K562 (cell line): ENCODE results near the gene GPR15LG. TPM values are rescaled to one million over a fixed set of nuclear protein-coding genes. Genes with fewer than 3 reads are reported as not detected.
A peak's percentile ranks its signal among the peaks of the same experiment; 100 is the strongest.

Experiments used
- ATAC-seq: fragments of 200-7000 bp; cut with Tn5 transposase; 3 replicates; pipeline ENCODE4 v1.9.1; 2020; ENCODE audit warnings: moderate library complexity
- BruUV-seq: library from RNA; stranded (reverse); fragments of 400-500 nt; replicated peaks from 2 replicates; lab custom pipeline; 2021; lab: Mats Ljungman, UMichigan
- CTCF ChIA-PET: fragments of 300-600 bp; formaldehyde crosslinking; extraction: SDS; loops from one replicate; lab custom pipeline; 2021; ENCODE audit warnings: low intra/inter-chr PET ratio; lab: Yijun Ruan, JAX
- POLR2A ChIA-PET: fragments of 300-600, 350-650 bp; sonication (Branson Sonifier 250); formaldehyde crosslinking; extraction: SDS; loops from one replicate; lab custom pipeline; 2021; ENCODE audit warnings: antibody characterized with exemption, inconsistent platforms; lab: Yijun Ruan, JAX
- DNase-seq, 4 experiments: peaks; one replicate each; pipeline versions ENCODE4 v3.0.0 to v3.0.0-alpha.2; 2011 to 2018; ENCODE audit warnings: low spot score in 3 of 4, mixed read lengths in 3 of 4; ENCODE audit errors: extremely low read depth in 1 of 4
- FAIRE-seq: peaks from 2 replicates; lab custom pipeline; 2011; peaks lifted over from hg19 to GRCh38; lab: Jason Lieb, UNC
- H2AFZ ChIP-seq: 2 replicates; pipeline ENCODE4 v1.6.0; 2011; ENCODE audit warnings: low read depth, low read length, control low read depth, inconsistent platforms
- H3K27ac ChIP-seq: fragments of 200-600 bp; 3 replicates; pipeline ENCODE4 v1.8.0; 2011; ENCODE audit warnings: low read depth, mild to moderate bottlenecking, control low read depth, inconsistent platforms, low read length, moderate library complexity, mixed read lengths; ENCODE audit errors: extremely low read depth
- H3K27me3 ChIP-seq, 2 experiments: fragments of 300-600 bp in 1 of 2; 2 replicates in 1 of 2; 3 replicates in 1 of 2; pipeline versions ENCODE4 v1.6.0 to v1.8.0; 2011; ENCODE audit warnings: inconsistent platforms in 2 of 2, low read length in 2 of 2, mild to moderate bottlenecking in 1 of 2, mixed read lengths in 1 of 2, moderate library complexity in 1 of 2; ENCODE audit not compliant: control insufficient read depth in 2 of 2, insufficient read depth in 2 of 2
- H3K36me3 ChIP-seq: fragments of 300-600 bp; 3 replicates; pipeline ENCODE4 v1.8.0; 2011; ENCODE audit warnings: mild to moderate bottlenecking, low read length, inconsistent platforms; ENCODE audit not compliant: control insufficient read depth, insufficient read depth
- H3K4me1 ChIP-seq, 2 experiments: fragments of 200-600 bp in 1 of 2; replicated peaks in 1 of 2; 2 replicates in 1 of 2; 3 replicates in 1 of 2; pipeline versions ENCODE4 v1.5.1 to v1.8.0; 2011; ENCODE audit warnings: inconsistent platforms in 2 of 2, low read length in 2 of 2, mild to moderate bottlenecking in 1 of 2, mixed read lengths in 1 of 2, moderate library complexity in 1 of 2; ENCODE audit not compliant: control insufficient read depth in 2 of 2, insufficient read depth in 2 of 2
- H3K4me2 ChIP-seq: 2 replicates; pipeline ENCODE4 v1.6.1; 2011; ENCODE audit warnings: low read length, control low read depth, inconsistent platforms, mixed read lengths; ENCODE audit not compliant: insufficient read depth
- H3K4me3 ChIP-seq: fragments of 200-600 bp; sonication (generic), shearing (Covaris generic); 2 replicates; pipeline ENCODE4 v1.5.1; 2016; ENCODE audit warnings: control low read depth, inconsistent platforms
- H3K79me2 ChIP-seq: fragments of 200-600 bp; 3 replicates; pipeline ENCODE4 v1.8.0; 2011; ENCODE audit warnings: low read length, inconsistent platforms; ENCODE audit not compliant: control insufficient read depth, insufficient read depth
- H3K9ac ChIP-seq, 2 experiments: 2 replicates each; pipeline versions ENCODE4 v1.6.0 to v1.6.1; 2011; ENCODE audit warnings: low read depth in 2 of 2, low read length in 2 of 2, control low read depth in 1 of 2, inconsistent platforms in 1 of 2, mild to moderate bottlenecking in 1 of 2, mixed read lengths in 1 of 2; ENCODE audit not compliant: insufficient read depth in 1 of 2
- H3K9me1 ChIP-seq: one replicate; pipeline ENCODE4 v1.6.0; 2011; ENCODE audit warnings: inconsistent platforms, mild to moderate bottlenecking, low read length, moderate library complexity; ENCODE audit not compliant: control insufficient read depth, insufficient read depth
- H3K9me3 ChIP-seq: replicated peaks from 2 replicates; pipeline ENCODE4 v1.5.1; 2011; ENCODE audit warnings: low read depth, low read length, inconsistent platforms; ENCODE audit not compliant: control insufficient read depth, insufficient read depth
- H4K20me1 ChIP-seq: replicated peaks from 2 replicates; pipeline ENCODE4 v1.6.1; 2011; ENCODE audit warnings: low read length, inconsistent platforms, mixed read lengths; ENCODE audit not compliant: control insufficient read depth, insufficient read depth
- GTF2F1 ChIP-seq: IDR thresholded peaks from 2 replicates; pipeline ENCODE4 v1.6.1; 2011; ENCODE audit warnings: low read depth, low read length, improper control_type of control experiment
- HNRNPK ChIP-seq: fragments of 200-400 bp; formaldehyde crosslinking; IDR thresholded peaks from one replicate; pipeline ENCODE4 v1.6.1; 2018; ENCODE audit warnings: mild to moderate bottlenecking, low read depth, low read length; ENCODE audit not compliant: poor library complexity, severe bottlenecking
- LARP7 ChIP-seq: fragments of 450-650 bp; IDR thresholded peaks from 2 replicates; pipeline ENCODE4 v1.6.1; 2016
- MAFG ChIP-seq: fragments of 450-650 bp; conservative IDR thresholded peaks from 2 replicates; pipeline ENCODE4 v1.6.1; 2016; ENCODE audit warnings: missing genetic modification characterization, missing compliant biosample characterization
- MCM5 ChIP-seq: fragments of 450-650 bp; IDR thresholded peaks from 2 replicates; pipeline ENCODE4 v1.6.1; 2016; ENCODE audit warnings: low read depth
- NFIX ChIP-seq: fragments of 250-450 bp; sonication (Bioruptor Pico); IDR thresholded peaks from 2 replicates; pipeline ENCODE4 v1.4.0; 2020; ENCODE audit warnings: low read depth, mild to moderate bottlenecking, moderate library complexity
- PRMT5 ChIP-seq: sonication (generic); formaldehyde crosslinking; IDR thresholded peaks from 2 replicates; pipeline ENCODE4 v1.5.0; 2020; ENCODE audit warnings: missing genetic modification reagents
- SREBF1 ChIP-seq: fragments of 150-350 bp; IDR thresholded peaks from 2 replicates; pipeline ENCODE4 v1.6.1; 2014; ENCODE audit warnings: antibody characterized with exemption, low read depth, low read length, borderline replicate concordance
- XRCC3 ChIP-seq: fragments of 450-650 bp; IDR thresholded peaks from 2 replicates; pipeline ENCODE4 v1.6.1; 2017; ENCODE audit warnings: mild to moderate bottlenecking, moderate library complexity
- ZNF551 ChIP-seq: fragments of 250-450 bp; sonication (Bioruptor Pico); IDR thresholded peaks from 2 replicates; pipeline ENCODE4 v1.5.0; 2021; ENCODE audit warnings: mild to moderate bottlenecking, moderate library complexity
- ZNF764 ChIP-seq: fragments of 250-450 bp; sonication (Bioruptor Pico); IDR thresholded peaks from 2 replicates; pipeline ENCODE4 v1.4.0; 2020; ENCODE audit warnings: low read depth, mild to moderate bottlenecking, moderate library complexity
- ZNF766 ChIP-seq: fragments of 200-800 bp; sonication (Bioruptor generic); conservative IDR thresholded peaks from 2 replicates; pipeline ENCODE4 v1.6.1; 2016; ENCODE audit warnings: missing genetic modification characterization, missing compliant biosample characterization
- WGBS: fragments of 100-300 bp; shearing (Covaris generic); methylation state at CpG from one replicate; pipeline ENCODE4 v1.1.6; 2016; ENCODE audit warnings: low coverage, mixed read lengths; ENCODE audit not compliant: insufficient coverage; ENCODE audit errors: missing lambda C conversion rate; 5-methylcytosine and 5-hydroxymethylcytosine counted together
- in situ Hi-C: fragments of 300-500 bp; cut with MboI; formaldehyde crosslinking; loops from 4 replicates; pipeline ENCODE4 v1.15.0; 2018; ENCODE audit warnings: inconsistent platforms, mixed read lengths
- intact Hi-C: fragments of 100-400 bp; cut with micrococcal nuclease; formaldehyde crosslinking; loops from 2 replicates; pipeline ENCODE4 v1.14.2; 2022
- polyA plus RNA-seq, 8 experiments: library from polyadenylated mRNA; depleted of rRNA in 4 of 8; stranded (reverse) in 5 of 8; unstranded in 3 of 8; fragments of >200 nt; fragmentation: Nextera tagmentation in 2 of 8; fragmentation: Illumina TruSeq in 1 of 8; extraction: Ambion mirVana in 2 of 8; extraction: Trizol in 1 of 8; gene quantifications; 2 replicates each; pipeline versions ENCODE4 v1.2.1 to v1.2.3, GENCODE V29; 2011 to 2014; ENCODE audit warnings: inconsistent platforms in 1 of 8, missing spikeins in 1 of 8
- total RNA-seq, 7 experiments: library from RNA; depleted of rRNA in 6 of 7; stranded (reverse); fragments of >200 nt in 6 of 7; fragmentation: Illumina TruSeq in 2 of 7; extraction: Trizol in 2 of 7; gene quantifications; 2 replicates each; pipeline versions ENCODE4 v1.2.1 to v1.2.3, GENCODE V29; 2011 to 2021; ENCODE audit warnings: low replicate concordance in 1 of 7
- TF ChIP-seq, protein P1 (sequence below): fragments of 450-650 bp; formaldehyde crosslinking; IDR thresholded peaks from 2 replicates; pipeline ENCODE4 v1.4.0; 2020; ENCODE audit warnings: mild to moderate bottlenecking, moderate library complexity
- TF ChIP-seq, protein P2 (sequence below), 2 experiments: fragments of 450-650 bp; IDR thresholded peaks; 2 replicates each; pipeline ENCODE4 v1.6.1; 2016

Gene GPR15LG
- total and polyA plus RNA-seq, 9 of the 15 experiments (the other 6 are each of a cell fraction or from before 2014, with no cell fraction given), result 0.51 TPM; not detected in 8

DNA sequence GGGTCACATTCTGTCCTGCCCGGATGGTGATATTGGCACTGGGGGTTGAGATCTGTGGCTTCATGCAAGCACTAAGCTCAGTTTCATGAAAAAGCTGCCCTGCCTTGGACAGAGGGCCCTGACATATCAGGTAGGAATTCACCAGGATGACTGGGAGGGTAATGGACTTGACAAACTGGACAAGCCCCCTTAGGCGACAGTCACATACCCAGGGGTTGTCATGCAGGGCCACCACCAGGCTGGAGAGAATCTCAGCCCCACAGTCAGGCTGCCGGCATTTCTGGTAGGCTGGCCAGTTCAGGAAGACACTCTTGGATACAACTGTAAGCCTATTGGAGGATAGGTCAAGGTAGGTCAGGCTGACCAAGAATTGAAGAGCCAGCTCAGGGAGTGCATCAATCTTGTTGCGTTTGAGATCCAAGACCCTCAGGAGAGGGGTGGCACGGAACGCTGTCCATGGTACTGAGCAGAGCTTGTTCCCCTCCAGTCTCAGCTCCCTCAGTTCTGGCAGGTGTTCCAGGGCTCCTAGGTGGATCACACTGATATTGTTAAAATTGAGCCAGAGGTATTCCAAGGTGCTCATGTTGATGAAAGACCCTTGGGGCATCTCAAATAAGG, 50.9 kb downstream of the GPR15LG start (continued):
- TF ChIP-seq PRMT5 (CRISPR knock-in tag), result 0 out of 2 replicates have a peak, but pooled peaks have one; percentile 52

DNA sequence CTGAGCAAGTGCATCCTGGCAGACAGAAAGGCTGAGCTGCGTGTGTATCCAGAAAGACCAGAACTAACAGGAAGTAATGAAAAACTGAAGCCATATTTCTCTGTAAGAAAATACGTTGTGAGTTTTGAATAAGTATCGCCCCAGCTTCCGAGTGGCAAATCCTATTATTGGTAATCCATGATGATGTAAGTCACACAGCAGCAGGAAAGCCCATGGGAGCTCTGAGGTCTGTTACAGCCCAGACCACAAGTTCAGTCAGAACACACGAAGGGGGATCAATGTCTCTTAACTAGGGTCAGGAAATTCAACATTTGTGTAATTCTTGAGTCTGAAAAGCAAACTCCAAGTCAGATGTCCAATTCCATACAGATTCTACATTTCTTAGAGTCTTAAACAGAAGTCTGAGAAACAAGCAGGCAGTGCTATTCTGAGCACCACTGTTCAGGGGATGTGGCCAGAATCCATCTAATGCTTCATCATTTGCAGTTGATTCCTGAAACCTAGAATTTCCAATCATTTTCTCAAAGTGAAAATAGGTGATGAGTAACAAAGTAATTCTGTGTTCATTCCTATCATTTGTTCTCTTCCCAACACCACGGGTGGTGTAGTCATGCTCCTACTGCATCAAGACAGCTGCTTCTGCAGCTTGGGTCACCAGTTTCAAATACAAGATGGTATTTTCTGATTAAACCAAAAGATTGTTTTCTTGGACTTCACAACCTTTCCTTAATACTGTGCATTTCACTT, 52.0 kb downstream of the GPR15LG start, which contains the start of gene LRIT2:
Gene LRIT2, minus strand, starts transcription at position 118 of the 747 bp plus-strand sequence. Its CDS starts 24 bp downstream, at position 94.
- no TSS peak for BruUV-seq
- Histone ChIP-seq H3K79me2 (no peaks in the 10 kb centered on the region), H3K4me2 (no peak within 1 kb of the TSS), H3K4me1 (no peaks in the 10 kb centered on the region), H3K36me3 (no peaks in the 10 kb centered on the region), H2AFZ (no peak within 1 kb of the TSS)
- ChIA-PET POLR2A (interaction anchor here (0.6 to 0.7 kb wide), 2 partner anchors 10 to 17 kb away, joined by 3 read pairs; no protein-coding TSS in a partner anchor), CTCF (no interaction called here)
- FAIRE-seq, result no peak
- TF ChIP-seq ZNF551 (CRISPR knock-in tag) (no peak), ZNF766 (CRISPR knock-in tag) (no peak), SREBF1 (no peak), XRCC3 (no peak), NFIX (CRISPR knock-in tag) (no peak), MCM5 (no peak), GTF2F1 (no peak), LARP7 (no peak), ZNF764 (no peak), HNRNPK (no peak), MAFG (tag) (no peak)
- TF ChIP-seq, protein P1, sequence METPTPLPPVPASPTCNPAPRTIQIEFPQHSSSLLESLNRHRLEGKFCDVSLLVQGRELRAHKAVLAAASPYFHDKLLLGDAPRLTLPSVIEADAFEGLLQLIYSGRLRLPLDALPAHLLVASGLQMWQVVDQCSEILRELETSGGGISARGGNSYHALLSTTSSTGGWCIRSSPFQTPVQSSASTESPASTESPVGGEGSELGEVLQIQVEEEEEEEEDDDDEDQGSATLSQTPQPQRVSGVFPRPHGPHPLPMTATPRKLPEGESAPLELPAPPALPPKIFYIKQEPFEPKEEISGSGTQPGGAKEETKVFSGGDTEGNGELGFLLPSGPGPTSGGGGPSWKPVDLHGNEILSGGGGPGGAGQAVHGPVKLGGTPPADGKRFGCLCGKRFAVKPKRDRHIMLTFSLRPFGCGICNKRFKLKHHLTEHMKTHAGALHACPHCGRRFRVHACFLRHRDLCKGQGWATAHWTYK (CRISPR knock-in tag), result no peak
- TF ChIP-seq, protein P2, sequence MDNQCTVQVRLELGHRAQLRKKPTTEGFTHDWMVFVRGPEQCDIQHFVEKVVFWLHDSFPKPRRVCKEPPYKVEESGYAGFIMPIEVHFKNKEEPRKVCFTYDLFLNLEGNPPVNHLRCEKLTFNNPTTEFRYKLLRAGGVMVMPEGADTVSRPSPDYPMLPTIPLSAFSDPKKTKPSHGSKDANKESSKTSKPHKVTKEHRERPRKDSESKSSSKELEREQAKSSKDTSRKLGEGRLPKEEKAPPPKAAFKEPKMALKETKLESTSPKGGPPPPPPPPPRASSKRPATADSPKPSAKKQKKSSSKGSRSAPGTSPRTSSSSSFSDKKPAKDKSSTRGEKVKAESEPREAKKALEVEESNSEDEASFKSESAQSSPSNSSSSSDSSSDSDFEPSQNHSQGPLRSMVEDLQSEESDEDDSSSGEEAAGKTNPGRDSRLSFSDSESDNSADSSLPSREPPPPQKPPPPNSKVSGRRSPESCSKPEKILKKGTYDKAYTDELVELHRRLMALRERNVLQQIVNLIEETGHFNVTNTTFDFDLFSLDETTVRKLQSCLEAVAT (IDR thresholded peaks at IDR 0.05), result no peak
- TF ChIP-seq, all 486 proteins: peak for 0
- Histone ChIP-seq H3K27ac (no peak within 1 kb of the TSS), H3K9ac (no peak within 1 kb of the TSS), H3K9me3 (no peaks in the 10 kb centered on the region), H3K4me3 (no peak within 1 kb of the TSS), H3K9me1 (no peaks in the 10 kb centered on the region), H3K27me3 (peaks cover 0 to 14% of the 10 kb centered on the region in 2 experiments; a peak in 3 of 5 replicates), H4K20me1 (no peaks in the 10 kb centered on the region)
- intact Hi-C loops (no loop called here), in situ Hi-C loops (no loop called here)
- under 1% methylated on average over 6 of the region's 6 CpGs for WGBS
- ATAC-seq (no peak), DNase-seq (no peak)
